Peyer's patch (tissue), 4 donors: Measurements from ENCODE around the gene ZNF79. TPM values are rescaled to one million over a fixed set of nuclear protein-coding genes. Genes with fewer than 3 reads are reported as not detected.
A peak's percentile ranks its signal among the peaks of the same experiment; 100 is the strongest.

Experiments used
- DNase-seq, 3 donors: peaks; one replicate each; pipeline ENCODE4 v3.0.0-alpha.2; 2017 to 2019
- H3K27ac ChIP-seq, 4 donors: fragments of 200-600 bp; sonication (generic); one replicate each; pipeline ENCODE4 v1.5.1; 2016 to 2019
- H3K27me3 ChIP-seq, 2 donors: fragments of 200-600 bp; sonication (generic); one replicate each; pipeline ENCODE4 v1.5.1; 2019
- H3K36me3 ChIP-seq, 3 donors: fragments of 200-600 bp; sonication (generic); one replicate each; pipeline ENCODE4 v1.5.1; 2016 to 2019
- H3K4me1 ChIP-seq, 4 donors: fragments of 200-600 bp; sonication (generic); one replicate each; pipeline ENCODE4 v1.5.1; 2016 to 2019
- H3K4me3 ChIP-seq, 4 donors: fragments of 200-600 bp; sonication (generic); 1 replicate in 3 of 4; 2 replicates in 1 of 4; pipeline ENCODE4 v1.5.1; 2016 to 2019; ENCODE audit warnings: mild to moderate bottlenecking in 1 of 4
- H3K9me3 ChIP-seq, 4 donors: fragments of 200-600 bp; sonication (generic); one replicate each; pipeline ENCODE4 v1.5.1; 2016 to 2019; ENCODE audit warnings: mild to moderate bottlenecking in 1 of 4
- CTCF ChIP-seq, 6 experiments: fragments of 450-650 bp in 4 of 6; fragments of 200-600 bp in 2 of 6; sonication (generic) in 1 of 6; IDR thresholded peaks; one replicate each; pipeline ENCODE4 v1.5.1; 2017 to 2019; ENCODE audit warnings: antibody characterized with exemption in 6 of 6, mild to moderate bottlenecking in 3 of 6, moderate library complexity in 1 of 6
- POLR2A ChIP-seq, 2 donors: fragments of 450-650 bp; IDR thresholded peaks; one replicate each; pipeline ENCODE4 v1.5.1; 2017; ENCODE audit warnings: antibody characterized with exemption in 2 of 2, mild to moderate bottlenecking in 2 of 2, moderate library complexity in 2 of 2
- total RNA-seq, 4 donors: library from RNA; depleted of rRNA; stranded (reverse); fragments of >200 nt; gene quantifications; one replicate each; pipeline ENCODE4 v1.1.0, GENCODE V29; 2016

The ZNF79 gene
- total RNA-seq, 4 donors from 2014 or later = 12.7 to 47.9 (median 14.4) TPM

GRCh38 chr9:127448112-127448805, 24.1 kb downstream of the ZNF79 start:
- Histone ChIP-seq H3K36me3 (peaks cover 0 to 62% (median 0%) of the 10 kb centered on the region in 3 donors), H3K9me3 (no peaks in the 10 kb centered on the region), H3K27me3 (no peaks in the 10 kb centered on the region), H3K4me3 (no peak overlapping the region), H3K27ac (no peak overlapping the region), H3K4me1 (peaks cover 0 to 34% (median 11%) of the 10 kb centered on the region in 4 donors)
- TF ChIP-seq CTCF (IDR thresholded peaks at IDR 0.05) = no peak
- no peak for TF ChIP-seq POLR2A (IDR thresholded peaks at IDR 0.05)
- peak in 1 of 3 donors; percentile 23 for DNase-seq

- peak in 1 of 3 donors; percentile 42 for DNase-seq
- H3K36me3 ChIP-seq = peaks cover 0 to 55% (median 0%) of the 10 kb centered on the region in 3 donors
- H3K27me3 ChIP-seq = no peaks in the 10 kb centered on the region
- H3K4me3 ChIP-seq = peak overlapping the region; percentile 65 to 96 (median 81)
- peak overlapping the region; percentile 88 to 96 (median 92) for H3K27ac ChIP-seq
- H3K4me1 ChIP-seq = peaks cover 0 to 34% (median 11%) of the 10 kb centered on the region in 4 donors
- no peaks in the 10 kb centered on the region for H3K9me3 ChIP-seq
- TF ChIP-seq POLR2A (IDR thresholded peaks at IDR 0.05) (no peak), CTCF (IDR thresholded peaks at IDR 0.05) (no peak)
Observed at GRCh38 chr9:127449332-127449966, 25.3 kb downstream of the ZNF79 start.

GRCh38 chr9:127450243-127450760, 26.1 kb downstream of the ZNF79 start:
- TF ChIP-seq POLR2A (IDR thresholded peaks at IDR 0.05) (no peak), CTCF (IDR thresholded peaks at IDR 0.05) (no peak)
- Histone ChIP-seq H3K4me3 (peak overlapping the region; percentile 65 to 96 (median 81)), H3K27ac (peak overlapping the region; percentile 88 to 96 (median 92)), H3K4me1 (peaks cover 0 to 34% (median 11%) of the 10 kb centered on the region in 4 donors), H3K36me3 (peaks cover 0 to 46% (median 0%) of the 10 kb centered on the region in 3 donors), H3K27me3 (no peaks in the 10 kb centered on the region), H3K9me3 (no peaks in the 10 kb centered on the region)
- DNase-seq = no peak

- Histone ChIP-seq H3K9me3 (no peaks in the 10 kb centered on the region), H3K36me3 (peaks cover 0 to 39% (median 0%) of the 10 kb centered on the region in 3 donors), H3K27me3 (no peaks in the 10 kb centered on the region), H3K27ac (peak within 1 kb of the TSS; percentile 88 to 96 (median 92)), H3K4me3 (peak within 1 kb of the TSS; percentile 65 to 96 (median 81)), H3K4me1 (peaks cover 0 to 34% (median 11%) of the 10 kb centered on the region in 4 donors)
- DNase-seq = peak; percentile 98 to 99 (median 99)
- TF ChIP-seq POLR2A (IDR thresholded peaks at IDR 0.05) = peak; percentile 99
- no peak for TF ChIP-seq CTCF (IDR thresholded peaks at IDR 0.05)
Observed at GRCh38 chr9:127450830-127451607, 26.8 kb downstream of the ZNF79 start, which contains the start of the genes LRSAM1 and RPL12. Gene LRSAM1, plus strand, starts transcription at chr9:127451510. Its CDS starts 3,018 bp downstream, at chr9:127454528. Gene RPL12, minus strand, starts transcription at chr9:127451406. Its CDS starts 89 bp downstream, at chr9:127451317.

GRCh38 chr9:127451608-127451857, 27.4 kb downstream of the ZNF79 start:
- Histone ChIP-seq H3K9me3 (no peaks in the 10 kb centered on the region), H3K36me3 (peaks cover 0 to 34% (median 0%) of the 10 kb centered on the region in 3 donors), H3K4me3 (peak overlapping the region; percentile 65 to 96 (median 81)), H3K27ac (peak overlapping the region; percentile 88 to 96 (median 92)), H3K27me3 (no peaks in the 10 kb centered on the region), H3K4me1 (peaks cover 0 to 34% (median 11%) of the 10 kb centered on the region in 4 donors)
- TF ChIP-seq POLR2A (IDR thresholded peaks at IDR 0.05) = no peak
- TF ChIP-seq CTCF (IDR thresholded peaks at IDR 0.05) = no peak
- DNase-seq = no peak
